ENCODE data around the gene TBC1D3C. TPM values are rescaled to one million over a fixed set of nuclear protein-coding genes. Genes with fewer than 3 reads are reported as not detected.
"Not testable (repeated sequence)": the region's sequence is repeated elsewhere in the genome, so short reads cannot be mapped to it uniquely, and the experiment has no call there.

TBC1D3C gene
- total RNA-seq (2021; fragmentation: NEBNext Ultra II Directional; extraction: Animal tissue kit (Norgen Biotek cat#: 25700)), result 1 to 10 TPM in 2 of 6 experiments, under 1 TPM in 4; 0.41 to 1.6 (median 0.80) TPM
- long read RNA-seq, partial matches to known transcripts, result 0 of 1 reads
- long read RNA-seq, other reads (novel, unspliced or antisense), result 1 of 1 reads

DNA sequence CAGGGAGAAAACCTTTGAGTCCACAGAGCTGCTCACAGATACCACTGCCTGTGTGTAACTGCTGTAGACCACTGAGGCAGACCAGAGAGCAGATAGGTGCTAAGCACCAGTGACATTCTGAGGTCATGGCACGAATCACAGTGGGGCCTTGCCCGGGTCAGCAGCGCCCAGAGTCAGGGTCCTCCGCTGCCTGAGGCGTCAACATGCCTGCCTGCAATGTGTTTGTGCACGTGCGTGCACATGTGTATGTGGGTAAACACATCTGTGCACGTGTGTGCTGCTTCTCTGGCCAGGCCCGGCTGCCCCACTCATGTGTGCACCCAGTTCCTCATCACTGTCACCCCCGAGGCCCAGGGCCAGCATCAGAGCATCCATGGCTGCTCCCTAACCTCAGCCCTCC, at the start of gene TBC1D3C:
TSS of gene TBC1D3C (minus strand) at position 101 of the 400 bp plus-strand sequence. CDS start 1,568 bp downstream, outside the sequence.
- not testable (repeated sequence) for H3K36me3 Mint-ChIP-seq (ENCODE audit: low read depth); H3K4me1 Mint-ChIP-seq (ENCODE audit: low read depth); H3K4me3 Mint-ChIP-seq; H3K9me3 Mint-ChIP-seq; H3K27ac Mint-ChIP-seq; DNase-seq; H3K27me3 Mint-ChIP-seq (ENCODE audit: insufficient read depth)

- not testable (repeated sequence) for DNase-seq; H3K9me3 Mint-ChIP-seq; H3K27me3 Mint-ChIP-seq (ENCODE audit: insufficient read depth); H3K36me3 Mint-ChIP-seq (ENCODE audit: low read depth); H3K4me1 Mint-ChIP-seq (ENCODE audit: low read depth); H3K4me3 Mint-ChIP-seq; H3K27ac Mint-ChIP-seq
Measured at GRCh38 chr17:38099262-38099661, 30.8 kb upstream of the TBC1D3C start.

GRCh38 chr17:38094059-38094694, 25.7 kb upstream of the TBC1D3C start:
- not testable (repeated sequence) for H3K36me3 Mint-ChIP-seq (ENCODE audit: low read depth); H3K4me1 Mint-ChIP-seq (ENCODE audit: low read depth); H3K27me3 Mint-ChIP-seq (ENCODE audit: insufficient read depth); H3K27ac Mint-ChIP-seq; H3K4me3 Mint-ChIP-seq; DNase-seq; H3K9me3 Mint-ChIP-seq

DNA sequence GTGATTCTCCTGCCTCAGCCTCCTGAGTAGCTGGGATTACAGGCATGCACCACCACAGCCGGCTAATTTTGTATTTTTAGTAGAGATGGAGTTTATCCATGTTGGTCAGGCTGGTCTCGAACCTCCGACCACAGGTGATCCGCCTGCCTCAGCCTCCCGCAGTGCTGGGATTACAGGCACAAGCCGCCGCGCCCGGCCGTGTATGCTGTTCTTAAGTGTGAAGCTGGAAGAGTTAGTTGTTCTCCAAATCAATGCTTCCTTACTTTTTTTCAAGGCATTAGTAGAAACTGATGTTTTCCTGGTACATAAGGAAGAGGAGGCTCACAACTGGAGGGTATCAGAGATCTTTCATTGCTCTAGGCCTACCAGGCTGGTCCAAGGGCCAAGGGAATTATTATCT, 19.7 kb upstream of the TBC1D3C start:
- H3K9me3 Mint-ChIP-seq; H3K4me1 Mint-ChIP-seq (ENCODE audit: low read depth); H3K4me3 Mint-ChIP-seq; H3K27ac Mint-ChIP-seq; H3K36me3 Mint-ChIP-seq (ENCODE audit: low read depth); DNase-seq; H3K27me3 Mint-ChIP-seq (ENCODE audit: insufficient read depth): not testable (repeated sequence)

- H3K4me1 Mint-ChIP-seq (ENCODE audit: low read depth); DNase-seq: not testable (repeated sequence)
Measured at GRCh38 chr17:38087344-38087743, 18.9 kb upstream of the TBC1D3C start.

More at GRCh38 chr17:38087344-38087743, 18.9 kb upstream of the TBC1D3C start:
- H3K9me3 Mint-ChIP-seq; H3K4me3 Mint-ChIP-seq; H3K36me3 Mint-ChIP-seq (ENCODE audit: low read depth); H3K27ac Mint-ChIP-seq; H3K27me3 Mint-ChIP-seq (ENCODE audit: insufficient read depth): not testable (repeated sequence)

Other genes starting within 250 kb of the TBC1D3C start
- under 1 TPM in 1 of 6 experiments, not detected in 5; 0.58 TPM for gene TBC1D3K, start 144.2 kb downstream of the TBC1D3C start, total RNA-seq (2021; fragmentation: NEBNext Ultra II Directional; extraction: Animal tissue kit (Norgen Biotek cat#: 25700))
- 1 to 10 TPM in 4 of 6 experiments, under 1 TPM in 2; 0.19 to 1.5 (median 1.1) TPM for gene TBC1D3L, start 79.6 kb downstream of the TBC1D3C start, total RNA-seq (2021; fragmentation: NEBNext Ultra II Directional; extraction: Animal tissue kit (Norgen Biotek cat#: 25700))
- under 1 TPM in 3 of 6 experiments, not detected in 3; 0.10 to 0.85 (median 0.24) TPM for gene TBC1D3D, start 64.7 kb downstream of the TBC1D3C start, total RNA-seq (2021; fragmentation: NEBNext Ultra II Directional; extraction: Animal tissue kit (Norgen Biotek cat#: 25700))
- not detected for gene TBC1D3E, start 59.3 kb upstream of the TBC1D3C start, total RNA-seq (2021; fragmentation: NEBNext Ultra II Directional; extraction: Animal tissue kit (Norgen Biotek cat#: 25700))
- under 1 TPM in 2 of 6 experiments, not detected in 4; 0.10 to 0.26 TPM for gene TBC1D3, start 123.9 kb upstream of the TBC1D3C start, total RNA-seq (2021; fragmentation: NEBNext Ultra II Directional; extraction: Animal tissue kit (Norgen Biotek cat#: 25700))
- 10 to 100 TPM; 35.7 to 43.3 (median 42.1) TPM for gene MRPL45, start 228.5 kb upstream of the TBC1D3C start, total RNA-seq (2021; fragmentation: NEBNext Ultra II Directional; extraction: Animal tissue kit (Norgen Biotek cat#: 25700))